ENCODE measurements around the gene IL26.

- TF ChIP-seq CTCF (IDR thresholded peaks at IDR 0.05; ENCODE audit: poor library complexity), result no peak
- TF ChIP-seq EZH2phosphoT487 (IDR thresholded peaks at IDR 0.05; ENCODE audit: low read depth, severe bottlenecking, unreplicated experiment), result no peak
These were observed 37.8 kb upstream of the IL26 start for GRCh38 chr12:68263366-68263765.

Data from hepatocyte (in vitro differentiated cells).